IMR-90 (cell line): ENCODE data around the gene CTNND2. TPM values are rescaled to one million over a fixed set of nuclear protein-coding genes. Genes with fewer than 3 reads are reported as not detected.

ENCODE experiments used
- ATAC-seq: fragments of 200-7000 bp; cut with Tn5 transposase; 2 replicates; pipeline ENCODE4 v1.9.1; 2020; ENCODE audit warnings: low read depth, mild to moderate bottlenecking, moderate library complexity
- BruUV-seq: library from RNA; stranded (reverse); fragments of 400-500 nt; replicated peaks from 2 replicates; lab custom pipeline; 2021; lab: Mats Ljungman, UMichigan
- CTCF ChIA-PET: fragments of 300-600 bp; formaldehyde crosslinking; extraction: SDS; loops from one replicate; lab custom pipeline; 2021; ENCODE audit warnings: antibody characterized with exemption; lab: Yijun Ruan, JAX
- POLR2A ChIA-PET: fragments of 300-600 bp; sonication (Branson Sonifier 250); formaldehyde crosslinking; loops from one replicate; lab custom pipeline; 2022; ENCODE audit warnings: antibody characterized with exemption; ENCODE audit not compliant: unreplicated experiment; lab: Charles Lee
- DNase-seq: peaks from one replicate; pipeline ENCODE4 v3.0.0; 2013
- H2AFZ ChIP-seq: replicated peaks from 2 replicates; pipeline ENCODE3; 2013; ENCODE audit warnings: low read length, mild to moderate bottlenecking; ENCODE audit not compliant: poor library complexity
- H2AK5ac ChIP-seq: 2 replicates; pipeline ENCODE4 v1.6.1; 2013; ENCODE audit warnings: low read depth, low read length, inconsistent platforms
- H2AK9ac ChIP-seq: replicated peaks from 2 replicates; pipeline ENCODE3; 2013; ENCODE audit warnings: mild to moderate bottlenecking, low read depth, low read length, moderate library complexity; ENCODE audit not compliant: poor library complexity
- H2BK120ac ChIP-seq: 2 replicates; pipeline ENCODE4 v1.6.1; 2013; ENCODE audit warnings: low read depth, low read length, inconsistent platforms
- H2BK15ac ChIP-seq: 3 replicates; pipeline ENCODE4 v1.6.1; 2013; ENCODE audit warnings: low read depth, low read length, inconsistent platforms
- H2BK20ac ChIP-seq: 2 replicates; pipeline ENCODE4 v1.6.1; 2013; ENCODE audit warnings: low read depth, mild to moderate bottlenecking, inconsistent platforms, low read length, moderate library complexity
- H2BK5ac ChIP-seq: 2 replicates; pipeline ENCODE4 v1.6.1; 2013; ENCODE audit warnings: mild to moderate bottlenecking, low read depth, low read length, inconsistent platforms; ENCODE audit not compliant: poor library complexity, severe bottlenecking
- H3K14ac ChIP-seq: replicated peaks from 2 replicates; pipeline ENCODE4 v1.6.1; 2013; ENCODE audit warnings: low read depth, low read length, inconsistent platforms
- H3K18ac ChIP-seq: 2 replicates; pipeline ENCODE4 v1.6.1; 2013; ENCODE audit warnings: low read depth, low read length, control low read depth
- H3K23ac ChIP-seq: 2 replicates; pipeline ENCODE4 v1.6.1; 2013; ENCODE audit warnings: low read depth, low read length, inconsistent platforms
- H3K27ac ChIP-seq: 2 replicates; pipeline ENCODE4 v1.5.1; 2013; ENCODE audit warnings: mild to moderate bottlenecking, control low read depth, low read length; ENCODE audit not compliant: insufficient read depth
- H3K27me3 ChIP-seq: 2 replicates; pipeline ENCODE4 v1.6.1; 2013; ENCODE audit warnings: low read length; ENCODE audit not compliant: control insufficient read depth, insufficient read depth
- H3K36me3 ChIP-seq: 2 replicates; pipeline ENCODE4 v1.6.1; 2013; ENCODE audit warnings: low read length, mixed read lengths; ENCODE audit not compliant: control insufficient read depth, insufficient read depth
- H3K4ac ChIP-seq: 2 replicates; pipeline ENCODE4 v1.6.1; 2013; ENCODE audit warnings: low read depth, low read length, inconsistent platforms
- H3K4me1 ChIP-seq: 2 replicates; pipeline ENCODE4 v1.6.1; 2013; ENCODE audit warnings: low read length, mixed read lengths; ENCODE audit not compliant: control insufficient read depth, insufficient read depth
- H3K4me2 ChIP-seq: 2 replicates; pipeline ENCODE4 v1.6.1; 2013; ENCODE audit warnings: low read depth, mild to moderate bottlenecking, control low read depth, low read length, moderate library complexity
- H3K4me3 ChIP-seq: 2 replicates; pipeline ENCODE4 v1.5.1; 2013; ENCODE audit warnings: low read depth, mild to moderate bottlenecking, control low read depth, low read length, moderate library complexity; ENCODE audit not compliant: insufficient read depth
- H3K56ac ChIP-seq: 2 replicates; pipeline ENCODE4 v1.6.1; 2013; ENCODE audit warnings: low read length, inconsistent platforms; ENCODE audit not compliant: insufficient read depth; ENCODE audit errors: extremely low read depth
- H3K79me1 ChIP-seq, 2 experiments: 2 replicates each; pipeline ENCODE4 v1.6.1; 2013; ENCODE audit warnings: low read length in 2 of 2, inconsistent platforms in 1 of 2, low read depth in 1 of 2
- H3K9ac ChIP-seq: 2 replicates; pipeline ENCODE4 v1.6.1; 2013; ENCODE audit warnings: low read depth, low read length, control low read depth
- H3K9me1 ChIP-seq: 2 replicates; pipeline ENCODE4 v1.6.1; 2013; ENCODE audit warnings: low read length, inconsistent platforms; ENCODE audit not compliant: insufficient read depth
- H3K9me3 ChIP-seq: 2 replicates; pipeline ENCODE4 v1.6.1; 2013; ENCODE audit warnings: low read length; ENCODE audit not compliant: control insufficient read depth, insufficient read depth
- H4K20me1 ChIP-seq: 2 replicates; pipeline ENCODE4 v1.6.1; 2013; ENCODE audit warnings: low read length, inconsistent platforms; ENCODE audit not compliant: insufficient read depth
- H4K5ac ChIP-seq: 2 replicates; pipeline ENCODE4 v1.6.1; 2013; ENCODE audit warnings: mild to moderate bottlenecking, low read depth, low read length, control low read depth
- H4K8ac ChIP-seq, 2 experiments: 2 replicates each; pipeline ENCODE4 v1.6.1; 2013; ENCODE audit warnings: low read depth in 2 of 2, low read length in 2 of 2, control low read depth in 1 of 2, inconsistent platforms in 1 of 2
- H4K91ac ChIP-seq: 2 replicates; pipeline ENCODE4 v1.6.1; 2013; ENCODE audit warnings: low read depth, low read length, inconsistent platforms; ENCODE audit not compliant: insufficient read depth
- BHLHE40 ChIP-seq: fragments of 150-350 bp; IDR thresholded peaks from 2 replicates; pipeline ENCODE4 v1.6.1; 2016; ENCODE audit warnings: mild to moderate bottlenecking, low read depth, low read length
- CHD1 ChIP-seq: IDR thresholded peaks from 2 replicates; pipeline ENCODE4 v1.6.1; 2012; ENCODE audit warnings: low read depth, low read length, improper control_type of control experiment
- ELK1 ChIP-seq: fragments of 150-350 bp; IDR thresholded peaks from 2 replicates; pipeline ENCODE4 v1.6.1; 2016; ENCODE audit warnings: low read depth, mild to moderate bottlenecking, low read length, moderate library complexity, borderline replicate concordance
- MAZ ChIP-seq: IDR thresholded peaks from 2 replicates; pipeline ENCODE4 v1.6.1; 2012; ENCODE audit warnings: low read depth, mild to moderate bottlenecking, low read length, improper control_type of control experiment, moderate library complexity, borderline replicate concordance
- MXI1 ChIP-seq: IDR thresholded peaks from 2 replicates; pipeline ENCODE4 v1.6.1; 2012; ENCODE audit warnings: low read depth, mild to moderate bottlenecking, low read length, moderate library complexity, borderline replicate concordance
- NFE2L2 ChIP-seq: fragments of 150-350 bp; IDR thresholded peaks from 2 replicates; pipeline ENCODE4 v1.6.1; 2016; ENCODE audit warnings: low read depth, mild to moderate bottlenecking, low read length
- RCOR1 ChIP-seq: IDR thresholded peaks from 2 replicates; pipeline ENCODE4 v1.6.1; 2012; ENCODE audit warnings: mild to moderate bottlenecking, low read length, improper control_type of control experiment; ENCODE audit not compliant: insufficient replicate concordance
- USF2 ChIP-seq: fragments of 150-350 bp; IDR thresholded peaks from 2 replicates; pipeline ENCODE4 v1.6.1; 2017; ENCODE audit warnings: mild to moderate bottlenecking, antibody characterized with exemption, low read length, low read depth
- WGBS, 2 experiments: methylation state at CpG; one replicate each; pipeline versions ENCODE4 v1.1.5 to v1.1.7; 2013; ENCODE audit warnings: missing lambda C conversion rate in 2 of 2; ENCODE audit not compliant: insufficient read length in 1 of 2; ENCODE audit errors: extremely low coverage in 2 of 2; 5-methylcytosine and 5-hydroxymethylcytosine counted together
- dilution Hi-C: fragments of 300-500 bp; cut with HindIII; formaldehyde crosslinking; loops from one replicate; pipeline ENCODE4 v1.14.3; 2018; ENCODE audit warnings: low sequenced_read_pairs; ENCODE audit not compliant: unreplicated experiment
- in situ Hi-C: fragments of 300-500 bp; cut with MboI; formaldehyde crosslinking; loops from 3 replicates; pipeline ENCODE4 v1.14.3; 2019; ENCODE audit warnings: low sequenced_read_pairs, inconsistent platforms, mixed read lengths
- intact Hi-C: fragments of 100-400 bp; cut with micrococcal nuclease; formaldehyde crosslinking; loops from 2 replicates; pipeline ENCODE4 v1.10.0; 2022
- polyA plus RNA-seq, 3 experiments: library from polyadenylated mRNA; depleted of rRNA; stranded (reverse); fragments of >200 nt; gene quantifications; 2 replicates each; pipeline ENCODE4 v1.2.3, GENCODE V29; 2012; ENCODE audit warnings: low replicate concordance in 1 of 3
- total RNA-seq: library from RNA; depleted of rRNA; stranded (reverse); fragments of >200 nt; gene quantifications from 2 replicates; pipeline ENCODE4 v1.2.3, GENCODE V29; 2012

CTNND2 gene
- total and polyA plus RNA-seq, 2 of the 4 experiments (the other 2 are of a cell fraction): not detected

GRCh38 chr5:11037080-11037479 lies 867.2 kb downstream of the CTNND2 start:
- Histone ChIP-seq H3K36me3 (no peaks in the 10 kb centered on the region), H3K4me2 (no peak overlapping the region), H3K27me3 (peaks cover 3% of the 10 kb centered on the region), H3K4ac (no peak overlapping the region), H3K79me1 (no peaks in the 10 kb centered on the region), H3K9ac (no peak overlapping the region), H3K14ac (no peak overlapping the region), H2BK5ac (no peak overlapping the region), H3K27ac (no peak overlapping the region), H2BK20ac (no peak overlapping the region), H2AK9ac (no peak overlapping the region), H2BK120ac (no peak overlapping the region), H2AFZ (no peak overlapping the region), H4K5ac (no peak overlapping the region), H4K8ac (no peak overlapping the region), H4K91ac (no peak overlapping the region), H3K9me1 (no peaks in the 10 kb centered on the region), H3K4me3 (no peak overlapping the region), H3K23ac (no peak overlapping the region), H3K4me1 (no peaks in the 10 kb centered on the region), H3K18ac (no peak overlapping the region), H2BK15ac (no peak overlapping the region), H3K9me3 (no peaks in the 10 kb centered on the region), H4K20me1 (no peaks in the 10 kb centered on the region), H2AK5ac (no peak overlapping the region), H3K56ac (no peak overlapping the region)
- TF ChIP-seq CHD1 (no peak), BHLHE40 (no peak), NFE2L2 (no peak), ELK1 (no peak), MXI1 (no peak), RCOR1 (no peak), USF2 (no peak), MAZ (no peak)
- ATAC-seq (no peak), DNase-seq (no peak)
- CTCF ChIA-PET: no interaction called here
- intact Hi-C loops (no loop called here), dilution Hi-C loops (no loop called here), in situ Hi-C loops (no loop called here)
- no CpG with 5 or more reads among the region's 6 CpGs for WGBS, 2 experiments
- no TSS peak for BruUV-seq
- POLR2A ChIA-PET: no interaction called here
